B cell (primary cell): ENCODE measurements around the gene SURF2.
"Not testable (repeated sequence)": the region's sequence is repeated elsewhere in the genome, so short reads cannot be mapped to it uniquely, and the experiment has no call there.

Experiments
- CTCF ChIP-seq: fragments of 200-600 bp; IDR thresholded peaks from one replicate; pipeline ENCODE4 v1.8.0; 2022; ENCODE audit warnings: antibody characterized with exemption, mild to moderate bottlenecking
- EZH2 ChIP-seq: IDR thresholded peaks from 2 replicates; pipeline ENCODE4 v1.6.1; 2012; ENCODE audit warnings: borderline replicate concordance, low read depth, mild to moderate bottlenecking, moderate library complexity, low read length; ENCODE audit not compliant: insufficient read depth, poor library complexity, severe bottlenecking

GRCh38 chr9:133392308-133392707, 36.0 kb downstream of the SURF2 start:
- not testable (repeated sequence) for TF ChIP-seq CTCF, EZH2
